ENCODE results near the gene CPB2. TPM values are rescaled to one million over a fixed set of nuclear protein-coding genes. Genes with fewer than 3 reads are reported as not detected.
A peak's percentile ranks its signal among the peaks of the same experiment; 100 is the strongest.

Gene CPB2
- total RNA-seq, 1 donor from 2014 or later: not detected

DNA sequence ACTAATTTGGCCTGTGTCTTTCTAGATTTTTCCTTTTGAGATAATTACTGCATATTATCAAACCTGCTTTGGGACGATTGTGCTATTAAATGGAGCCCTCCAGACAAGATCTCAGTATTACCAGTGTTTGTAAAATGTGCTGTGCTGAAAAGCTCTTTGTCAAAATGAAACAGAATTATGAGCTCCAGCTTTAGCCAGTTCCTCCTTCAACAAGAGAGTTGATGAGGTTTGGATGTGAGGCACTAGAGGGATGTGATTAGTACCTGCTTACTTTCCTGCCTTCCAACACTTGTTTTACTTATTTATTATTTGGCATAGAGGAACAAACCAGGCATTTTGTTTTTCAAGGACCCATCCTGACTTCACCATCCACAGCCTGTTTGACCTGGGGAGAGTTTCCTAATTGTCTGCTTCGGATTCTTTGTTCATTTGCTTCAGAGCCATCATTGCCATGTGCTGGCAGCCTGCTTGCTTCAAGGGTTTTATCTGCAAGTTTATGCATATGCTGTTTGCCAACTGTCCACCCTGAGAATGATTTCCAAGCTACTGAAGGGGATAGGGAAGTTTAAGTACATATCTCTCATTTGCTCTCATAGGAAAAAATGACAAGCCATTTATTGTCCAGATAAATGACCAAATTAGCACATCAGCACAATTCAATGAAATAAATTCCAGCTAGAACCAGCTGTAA is 32.9 kb upstream of the CPB2 start:
- no peak overlapping the region for H3K4me3 Mint-ChIP-seq (ENCODE audit: low read depth)
- H3K9me3 Mint-ChIP-seq: no peaks in the 10 kb centered on the region
- intact Hi-C loops (cut with micrococcal nuclease): no loop called here
- peaks cover 85% of the 10 kb centered on the region for H3K36me3 Mint-ChIP-seq (ENCODE audit: low read depth)
- peak overlapping the region; percentile 20 for H3K27ac Mint-ChIP-seq
- H3K4me1 Mint-ChIP-seq (ENCODE audit: low read depth): peaks cover 9% of the 10 kb centered on the region
- no peak for DNase-seq (ENCODE audit: low spot score)
- H3K27me3 Mint-ChIP-seq (ENCODE audit: low read depth): no peaks in the 10 kb centered on the region

DNA sequence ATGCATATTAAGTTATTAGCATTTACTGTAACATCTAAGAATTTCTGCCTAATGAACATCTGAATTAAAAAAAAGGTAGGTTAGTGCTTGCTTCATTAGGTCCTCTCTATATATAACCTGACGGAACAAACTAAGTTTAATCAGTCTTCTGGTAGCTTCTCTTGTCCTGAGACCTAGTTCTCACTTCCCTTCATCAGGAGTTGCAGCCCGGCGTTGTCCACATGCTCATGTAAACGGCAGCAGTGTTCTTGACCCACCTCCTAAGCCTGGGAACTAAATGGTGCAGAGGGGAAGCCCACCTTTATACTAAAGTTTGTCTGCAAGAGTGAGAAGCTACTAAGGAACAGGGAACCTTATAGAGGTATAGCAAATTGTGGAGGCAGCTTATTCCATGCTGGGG is 31.9 kb upstream of the CPB2 start:
- no peaks in the 10 kb centered on the region for H3K9me3 Mint-ChIP-seq
- H3K4me3 Mint-ChIP-seq (ENCODE audit: low read depth): no peak overlapping the region
- DNase-seq (ENCODE audit: low spot score): no peak
- peaks cover 85% of the 10 kb centered on the region for H3K36me3 Mint-ChIP-seq (ENCODE audit: low read depth)
- H3K4me1 Mint-ChIP-seq (ENCODE audit: low read depth): peaks cover 10% of the 10 kb centered on the region
- intact Hi-C loops (cut with micrococcal nuclease): no loop called here
- no peak overlapping the region for H3K27ac Mint-ChIP-seq
- H3K27me3 Mint-ChIP-seq (ENCODE audit: low read depth): no peaks in the 10 kb centered on the region

DNA sequence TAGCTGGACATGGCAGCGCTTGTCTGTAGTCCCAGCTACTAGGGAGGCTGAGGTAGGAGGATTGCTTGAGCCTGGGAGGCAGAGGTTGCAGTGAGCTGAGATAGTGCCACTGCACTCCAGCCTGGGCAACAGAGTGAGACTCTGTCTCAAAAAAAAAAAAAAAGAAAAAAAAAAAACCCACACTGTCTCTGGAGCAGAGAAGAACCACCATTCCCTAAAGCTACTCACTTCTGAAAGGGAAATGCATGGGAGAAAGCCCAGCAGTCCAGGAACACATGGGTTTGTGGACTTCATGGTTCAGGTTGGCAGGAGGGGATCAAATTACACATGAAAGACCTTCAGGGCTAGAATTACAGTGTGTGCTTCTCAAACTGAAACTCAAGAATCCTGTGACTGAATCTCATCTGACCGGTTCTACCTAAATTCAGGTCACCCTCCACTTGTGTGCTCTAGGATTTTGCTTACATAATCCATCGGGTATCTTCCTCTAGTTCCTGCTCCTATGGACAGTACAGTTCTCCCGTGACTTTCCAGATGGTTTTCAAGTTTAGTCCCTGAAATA is 30.2 kb upstream of the CPB2 start:
- no peaks in the 10 kb centered on the region for H3K27me3 Mint-ChIP-seq (ENCODE audit: low read depth)
- no peak overlapping the region for H3K4me3 Mint-ChIP-seq (ENCODE audit: low read depth)
- DNase-seq (ENCODE audit: low spot score): no peak
- peaks cover 86% of the 10 kb centered on the region for H3K36me3 Mint-ChIP-seq (ENCODE audit: low read depth)
- intact Hi-C loops (cut with micrococcal nuclease): no loop called here
- H3K9me3 Mint-ChIP-seq: no peaks in the 10 kb centered on the region
- peaks cover 9% of the 10 kb centered on the region for H3K4me1 Mint-ChIP-seq (ENCODE audit: low read depth)
- H3K27ac Mint-ChIP-seq: peak overlapping the region; percentile 59

DNA sequence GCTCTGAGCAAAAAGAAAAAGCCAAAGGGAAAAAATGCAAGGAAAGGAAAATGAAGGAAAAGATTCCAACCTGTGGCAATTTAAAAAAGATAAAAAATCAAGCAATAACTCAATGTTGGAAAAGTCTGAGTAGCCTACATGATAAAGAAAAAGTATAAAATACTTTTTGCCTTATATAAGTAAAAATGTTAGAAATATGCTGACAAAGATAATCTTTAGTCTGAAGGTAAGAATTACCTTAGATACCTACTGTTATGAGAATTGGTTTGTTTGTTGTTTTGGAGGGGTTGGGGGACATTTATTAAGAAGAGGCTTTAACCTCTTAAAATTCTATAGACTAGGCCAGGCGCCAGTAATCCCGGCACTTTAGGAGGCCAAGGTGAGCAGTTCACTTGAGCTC is 29.7 kb upstream of the CPB2 start:
- intact Hi-C loops (cut with micrococcal nuclease): no loop called here
- peak overlapping the region; percentile 26 for H3K27ac Mint-ChIP-seq
- DNase-seq (ENCODE audit: low spot score): no peak
- peaks cover 87% of the 10 kb centered on the region for H3K36me3 Mint-ChIP-seq (ENCODE audit: low read depth)
- no peak overlapping the region for H3K4me3 Mint-ChIP-seq (ENCODE audit: low read depth)
- H3K9me3 Mint-ChIP-seq: no peaks in the 10 kb centered on the region
- H3K4me1 Mint-ChIP-seq (ENCODE audit: low read depth): peaks cover 9% of the 10 kb centered on the region
- H3K27me3 Mint-ChIP-seq (ENCODE audit: low read depth): no peaks in the 10 kb centered on the region

DNA sequence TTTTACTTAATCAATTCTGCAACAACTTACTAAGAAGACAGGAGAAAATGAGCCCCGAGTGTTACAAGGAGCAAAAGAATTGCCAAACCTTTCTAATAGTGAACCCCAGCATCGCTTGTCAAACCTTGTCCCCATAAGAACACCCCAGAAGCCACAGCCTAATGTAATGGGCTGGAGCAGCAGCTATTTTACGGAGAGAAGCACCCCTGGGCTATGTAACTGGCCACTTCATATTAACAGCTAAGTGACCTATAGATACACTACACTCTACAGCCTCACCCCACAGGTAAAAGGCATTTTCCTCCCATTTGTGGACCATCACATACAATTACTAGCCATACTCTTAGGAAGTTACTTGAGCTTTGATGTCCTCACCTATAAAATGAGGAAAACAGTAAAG is 27.3 kb upstream of the CPB2 start:
- H3K4me3 Mint-ChIP-seq (ENCODE audit: low read depth): no peak overlapping the region
- no peaks in the 10 kb centered on the region for H3K27me3 Mint-ChIP-seq (ENCODE audit: low read depth)
- peaks cover 8% of the 10 kb centered on the region for H3K4me1 Mint-ChIP-seq (ENCODE audit: low read depth)
- H3K9me3 Mint-ChIP-seq: no peaks in the 10 kb centered on the region
- no peak overlapping the region for H3K27ac Mint-ChIP-seq
- intact Hi-C loops (cut with micrococcal nuclease): no loop called here
- DNase-seq (ENCODE audit: low spot score): no peak
- peaks cover 93% of the 10 kb centered on the region for H3K36me3 Mint-ChIP-seq (ENCODE audit: low read depth)

DNA sequence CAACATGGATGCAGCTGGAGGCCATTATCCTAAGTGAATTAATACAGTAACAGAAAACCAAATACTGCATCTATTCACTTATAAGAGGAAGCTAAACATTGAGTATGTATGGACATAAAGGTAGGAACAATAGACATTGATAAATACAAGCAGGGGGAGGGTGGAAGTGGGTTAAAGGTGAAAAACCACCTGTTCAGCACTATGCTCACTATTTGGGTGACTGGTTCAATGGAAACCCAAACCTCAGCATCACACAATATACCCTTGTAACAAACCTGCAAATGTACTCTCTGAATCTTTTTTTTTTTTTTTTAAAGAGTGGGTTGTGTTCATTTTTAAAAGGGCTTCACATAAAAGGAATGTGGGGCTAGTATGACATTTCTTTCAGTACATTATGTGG is 26.9 kb upstream of the CPB2 start:
- no peaks in the 10 kb centered on the region for H3K27me3 Mint-ChIP-seq (ENCODE audit: low read depth)
- no peaks in the 10 kb centered on the region for H3K9me3 Mint-ChIP-seq
- H3K4me3 Mint-ChIP-seq (ENCODE audit: low read depth): no peak overlapping the region
- no peak for DNase-seq (ENCODE audit: low spot score)
- H3K27ac Mint-ChIP-seq: no peak overlapping the region
- H3K4me1 Mint-ChIP-seq (ENCODE audit: low read depth): peaks cover 11% of the 10 kb centered on the region
- intact Hi-C loops (cut with micrococcal nuclease): no loop called here
- peaks cover 93% of the 10 kb centered on the region for H3K36me3 Mint-ChIP-seq (ENCODE audit: low read depth)

DNA sequence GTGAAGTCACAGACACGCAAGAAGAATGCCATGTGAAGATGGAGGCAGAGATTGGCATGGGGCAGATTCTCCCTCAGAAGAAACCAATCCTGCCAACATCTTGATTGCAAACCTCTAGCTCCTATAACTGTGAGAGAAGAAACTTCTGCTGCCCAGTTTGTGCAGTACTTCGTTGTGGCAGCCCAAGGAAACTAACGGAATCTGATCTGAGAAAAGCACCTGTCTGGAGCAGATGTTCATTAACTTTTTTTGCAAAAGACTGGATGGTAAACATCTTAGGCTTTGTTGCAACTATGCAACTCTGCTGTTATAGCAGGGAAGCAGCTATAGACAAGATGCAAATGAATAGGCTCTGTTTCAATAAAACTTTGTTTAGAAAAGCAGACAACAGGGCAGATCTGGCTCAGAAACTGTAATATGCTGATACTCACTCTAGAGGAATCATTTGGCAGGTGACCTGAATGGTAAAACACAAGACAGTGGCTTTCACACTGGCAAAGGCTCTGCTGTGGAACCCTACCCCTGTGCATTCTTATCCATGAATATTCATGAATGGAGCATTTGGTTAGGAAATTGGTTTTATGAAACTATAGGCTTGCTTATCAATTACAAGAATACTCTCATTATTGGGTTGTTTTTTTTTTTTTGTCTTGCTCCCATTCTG is 25.3 kb upstream of the CPB2 start:
- Mint-ChIP-seq H3K4me3 (ENCODE audit: low read depth) (no peak overlapping the region), H3K9me3 (no peaks in the 10 kb centered on the region), H3K4me1 (ENCODE audit: low read depth) (peaks cover 27% of the 10 kb centered on the region), H3K36me3 (ENCODE audit: low read depth) (peaks cover 91% of the 10 kb centered on the region), H3K27ac (peak overlapping the region; percentile 15), H3K27me3 (ENCODE audit: low read depth) (no peaks in the 10 kb centered on the region)
- intact Hi-C loops (cut with micrococcal nuclease): loop anchor here (5.0 to 10.0 kb wide), 2 partner anchors 325 to 508 kb away; no protein-coding TSS in a partner anchor
- DNase-seq (ENCODE audit: low spot score): no peak

DNA sequence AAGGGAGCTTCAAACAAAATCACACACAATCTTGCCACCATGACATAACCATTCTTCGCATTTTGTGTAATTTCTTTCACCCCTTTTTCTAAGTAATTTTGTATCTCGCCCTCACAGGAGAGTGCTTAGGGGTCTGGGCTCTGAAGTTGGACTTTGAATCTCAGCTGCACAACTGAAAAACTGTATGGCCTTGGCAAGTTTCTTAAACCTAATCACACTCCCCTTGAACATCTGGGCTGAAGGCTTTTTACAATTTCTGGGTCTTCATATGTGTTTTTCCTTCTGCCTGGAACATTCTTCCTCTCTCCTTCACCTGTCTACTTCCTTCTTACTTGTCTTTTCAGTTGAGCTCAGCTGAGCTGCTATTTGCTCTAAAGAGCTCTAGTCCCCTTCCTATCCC is 24.3 kb upstream of the CPB2 start:
- H3K27me3 Mint-ChIP-seq (ENCODE audit: low read depth): no peaks in the 10 kb centered on the region
- H3K4me1 Mint-ChIP-seq (ENCODE audit: low read depth): peaks cover 31% of the 10 kb centered on the region
- intact Hi-C loops (cut with micrococcal nuclease): loop anchor here (5.0 to 10.0 kb wide), 2 partner anchors 324 to 507 kb away; no protein-coding TSS in a partner anchor
- H3K9me3 Mint-ChIP-seq: no peaks in the 10 kb centered on the region
- H3K27ac Mint-ChIP-seq: peak overlapping the region; percentile 15
- H3K4me3 Mint-ChIP-seq (ENCODE audit: low read depth): no peak overlapping the region
- DNase-seq (ENCODE audit: low spot score): no peak
- H3K36me3 Mint-ChIP-seq (ENCODE audit: low read depth): peaks cover 87% of the 10 kb centered on the region

DNA sequence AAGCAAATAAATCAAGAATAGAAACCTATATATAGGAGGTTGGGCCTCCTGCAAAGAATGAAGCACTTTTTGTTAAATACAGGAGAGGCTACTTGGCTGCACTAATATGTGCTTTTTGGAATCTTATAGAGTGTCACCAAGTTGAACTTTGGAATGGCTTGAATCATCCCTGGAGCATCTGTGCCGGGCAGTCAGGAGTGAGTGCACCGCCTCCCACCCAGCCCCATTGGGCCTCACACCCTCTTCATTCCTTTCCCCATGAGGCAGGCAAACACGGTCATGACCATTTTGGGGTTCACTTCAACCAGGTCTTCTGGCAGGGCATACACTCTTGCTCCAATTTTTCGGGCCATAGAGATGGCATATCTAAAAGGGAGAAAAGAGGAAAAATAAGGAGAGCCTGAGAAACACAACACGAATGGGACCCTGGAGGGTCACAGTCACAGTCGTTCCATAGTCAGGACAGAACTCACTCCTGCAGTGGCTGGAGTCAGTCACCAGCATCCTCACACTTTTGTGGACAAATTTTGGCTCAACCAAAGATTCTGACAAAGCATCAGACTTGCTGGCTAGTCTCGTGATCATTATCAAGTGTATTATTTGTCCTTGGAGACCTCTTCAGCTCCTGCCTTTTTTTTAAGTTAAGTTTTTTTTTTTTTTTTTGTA is 22.7 kb upstream of the CPB2 start:
- intact Hi-C loops (cut with micrococcal nuclease): loop anchor here (5.0 to 10.0 kb wide), 2 partner anchors 323 to 505 kb away; no protein-coding TSS in a partner anchor
- Mint-ChIP-seq H3K4me3 (ENCODE audit: low read depth) (no peak overlapping the region), H3K27me3 (ENCODE audit: low read depth) (no peaks in the 10 kb centered on the region), H3K27ac (no peak overlapping the region), H3K4me1 (ENCODE audit: low read depth) (peaks cover 28% of the 10 kb centered on the region), H3K36me3 (ENCODE audit: low read depth) (peaks cover 72% of the 10 kb centered on the region), H3K9me3 (no peaks in the 10 kb centered on the region)
- no peak for DNase-seq (ENCODE audit: low spot score)

DNA sequence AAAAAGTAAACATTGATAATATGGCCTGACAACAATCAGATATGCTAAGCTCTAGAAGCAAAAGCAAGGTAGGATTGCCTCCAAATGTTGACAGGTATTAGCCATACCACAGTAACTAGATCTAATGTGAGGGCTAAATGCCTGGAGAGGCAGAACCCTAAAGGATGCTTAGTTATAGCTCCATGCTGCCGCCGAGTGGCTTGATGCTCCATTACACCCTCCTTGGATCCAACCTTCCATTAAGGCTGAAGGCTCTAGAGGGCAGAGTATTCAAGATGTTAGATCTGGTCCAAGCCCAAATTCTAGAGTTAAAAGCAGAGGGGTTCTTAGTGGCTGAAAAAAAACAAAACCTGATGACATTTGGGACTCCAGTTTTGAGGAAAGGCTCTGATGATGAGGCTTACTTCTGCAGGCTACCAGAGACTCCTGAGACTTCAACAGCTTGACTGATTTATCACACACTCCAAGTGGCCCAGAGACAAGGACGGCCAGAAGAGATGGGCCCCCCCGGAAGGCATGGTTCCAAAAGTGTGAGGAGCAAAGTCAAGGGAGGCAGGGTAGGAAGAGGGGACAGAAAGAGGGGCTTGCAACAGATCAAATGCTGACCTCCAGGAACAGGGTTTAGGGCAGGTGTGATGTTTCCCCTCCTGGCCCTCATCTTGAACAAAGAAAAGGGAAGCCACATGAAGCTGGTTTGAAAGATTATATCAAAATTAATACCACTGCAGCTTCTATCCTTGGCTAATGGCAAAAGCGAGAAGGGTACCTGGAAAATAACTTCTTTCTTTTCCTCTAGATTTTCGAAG is 21.9 kb upstream of the CPB2 start:
- Mint-ChIP-seq H3K27ac (peak overlapping the region; percentile 34), H3K4me1 (ENCODE audit: low read depth) (peaks cover 28% of the 10 kb centered on the region), H3K36me3 (ENCODE audit: low read depth) (peaks cover 65% of the 10 kb centered on the region), H3K9me3 (no peaks in the 10 kb centered on the region), H3K27me3 (ENCODE audit: low read depth) (no peaks in the 10 kb centered on the region), H3K4me3 (ENCODE audit: low read depth) (no peak overlapping the region)
- intact Hi-C loops (cut with micrococcal nuclease): loop anchor here (5.0 to 10.0 kb wide), 2 partner anchors 322 to 504 kb away; no protein-coding TSS in a partner anchor
- DNase-seq (ENCODE audit: low spot score): peak; percentile 54

DNA sequence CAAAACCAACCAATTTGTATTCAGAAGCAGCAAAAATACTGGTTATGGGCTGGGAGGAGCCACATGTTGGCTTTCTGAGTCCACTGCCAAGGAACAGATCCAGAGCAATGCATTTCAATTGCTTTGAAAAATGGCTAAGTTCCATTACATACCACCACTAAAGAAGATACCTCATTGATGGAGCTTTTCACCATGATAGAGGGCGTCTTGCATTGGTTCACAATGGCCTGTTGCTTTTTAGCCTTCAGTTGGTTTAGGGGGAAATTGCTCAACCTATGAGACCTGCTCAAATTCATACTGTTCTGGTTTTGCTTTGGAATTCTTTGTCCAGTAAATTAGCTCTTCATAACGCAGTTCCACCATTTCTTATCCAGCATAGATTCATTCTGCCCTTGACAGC is 21.2 kb upstream of the CPB2 start:
- Mint-ChIP-seq H3K36me3 (ENCODE audit: low read depth) (peaks cover 59% of the 10 kb centered on the region), H3K4me1 (ENCODE audit: low read depth) (peaks cover 28% of the 10 kb centered on the region), H3K9me3 (no peaks in the 10 kb centered on the region), H3K27me3 (ENCODE audit: low read depth) (no peaks in the 10 kb centered on the region), H3K4me3 (ENCODE audit: low read depth) (no peak overlapping the region), H3K27ac (no peak overlapping the region)
- intact Hi-C loops (cut with micrococcal nuclease): loop anchor here (5.0 to 10.0 kb wide), 2 partner anchors 321 to 504 kb away; no protein-coding TSS in a partner anchor
- DNase-seq (ENCODE audit: low spot score): no peak

Data from activated T-helper 2 cell treated with anti-CD3 and anti-CD28 coated beads, Interferon-gamma antibody, Interleukin-2, Interleukin-4, amounts not matched to agents 10 μg/mL and 5 μg/mL and 100 μg/mL, durations not matched to agents 14 hours and 24 hours and 36 hours (primary cell).